Osteoblast (primary cell): ENCODE results near the gene GRIK4. TPM values are rescaled to one million over a fixed set of nuclear protein-coding genes. Genes with fewer than 3 reads are reported as not detected.

Source experiments
- DNase-seq: peaks from one replicate; pipeline ENCODE4 v3.0.0; 2011; ENCODE audit warnings: low spot score, mixed read lengths; ENCODE audit not compliant: insufficient read length; ENCODE audit errors: missing footprints
- H2AFZ ChIP-seq: 2 replicates; pipeline ENCODE4 v1.6.0; 2011; ENCODE audit warnings: mild to moderate bottlenecking, low read length
- H3K27ac ChIP-seq: 2 replicates; pipeline ENCODE4 v1.5.1; 2011; ENCODE audit warnings: mild to moderate bottlenecking, low read depth, low read length, moderate library complexity
- H3K27me3 ChIP-seq: 2 replicates; pipeline ENCODE4 v1.6.0; 2012; ENCODE audit warnings: mild to moderate bottlenecking, control low read depth, inconsistent platforms, low read length, moderate library complexity; ENCODE audit not compliant: insufficient read depth
- H3K36me3 ChIP-seq: 2 replicates; pipeline ENCODE4 v1.5.1; 2011; ENCODE audit warnings: mild to moderate bottlenecking, low read length, control low read depth, moderate library complexity; ENCODE audit not compliant: insufficient read depth
- H3K4me1 ChIP-seq: 2 replicates; pipeline ENCODE4 v1.5.1; 2011; ENCODE audit warnings: mild to moderate bottlenecking, low read length, control low read depth, moderate library complexity; ENCODE audit not compliant: insufficient read depth
- H3K4me2 ChIP-seq: 2 replicates; pipeline ENCODE4 v1.6.0; 2011; ENCODE audit warnings: mild to moderate bottlenecking, low read length; ENCODE audit not compliant: insufficient read depth
- H3K4me3 ChIP-seq: fragments of 200-600 bp; sonication (generic); 3 replicates; pipeline ENCODE4 v1.5.1; 2012; ENCODE audit warnings: mild to moderate bottlenecking, low read length, inconsistent platforms; ENCODE audit not compliant: insufficient read depth
- H3K79me2 ChIP-seq: 2 replicates; pipeline ENCODE4 v1.6.0; 2012; ENCODE audit warnings: mild to moderate bottlenecking, low read length, control low read depth, inconsistent platforms; ENCODE audit not compliant: insufficient read depth
- H3K9me3 ChIP-seq: 2 replicates; pipeline ENCODE4 v1.5.1; 2011; ENCODE audit warnings: low read depth, low read length, control low read depth
- H4K20me1 ChIP-seq: 2 replicates; pipeline ENCODE4 v1.6.0; 2012; ENCODE audit warnings: mild to moderate bottlenecking, low read length, control low read depth; ENCODE audit not compliant: insufficient read depth
- CTCF ChIP-seq: IDR thresholded peaks from 2 replicates; pipeline ENCODE4 v1.5.1; 2011; ENCODE audit warnings: mild to moderate bottlenecking, low read depth, low read length, moderate library complexity; ENCODE audit errors: extremely low read depth
- total RNA-seq: library from RNA; depleted of rRNA; stranded (reverse); fragments of >200 nt; gene quantifications from 2 replicates; pipeline ENCODE4 v1.2.3, GENCODE V29; 2012

Gene GRIK4
- total RNA-seq, 1 donor = under 0.01 TPM

- Histone ChIP-seq H3K4me1 (no peaks in the 10 kb centered on the region), H2AFZ (no peak overlapping the region), H4K20me1 (no peaks in the 10 kb centered on the region), H3K36me3 (no peaks in the 10 kb centered on the region), H3K4me3 (no peak overlapping the region), H3K27me3 (peaks cover 9% of the 10 kb centered on the region), H3K79me2 (no peaks in the 10 kb centered on the region), H3K9me3 (no peaks in the 10 kb centered on the region), H3K4me2 (no peak overlapping the region), H3K27ac (no peak overlapping the region)
- no peak for TF ChIP-seq CTCF
- DNase-seq = no peak
Observed at GRCh38 chr11:120676991-120677390, 165.4 kb downstream of the GRIK4 start.

DNA sequence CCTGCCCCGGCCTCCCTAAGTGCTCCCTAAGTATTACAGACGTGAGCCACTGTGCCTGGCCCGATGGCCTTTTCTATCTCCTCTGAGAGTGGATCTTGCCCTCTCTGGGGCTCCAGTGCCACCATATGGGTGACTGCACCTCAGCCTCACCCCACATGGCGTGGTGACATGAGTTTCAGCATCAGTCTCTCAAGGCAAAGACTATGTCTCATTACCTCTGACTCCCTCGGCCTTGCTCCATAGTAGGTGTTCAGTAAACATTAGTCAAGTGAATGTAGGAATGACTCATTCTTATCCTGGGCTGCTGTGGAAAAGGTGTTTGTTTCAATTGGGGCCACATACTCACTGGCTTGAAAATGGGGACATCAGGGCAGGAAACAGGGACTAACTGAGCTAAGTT, 168.8 kb downstream of the GRIK4 start:
- no peaks in the 10 kb centered on the region for H3K9me3 ChIP-seq
- H3K4me3 ChIP-seq = no peak overlapping the region
- H3K36me3 ChIP-seq = no peaks in the 10 kb centered on the region
- H3K4me1 ChIP-seq = no peaks in the 10 kb centered on the region
- DNase-seq = no peak
- H3K4me2 ChIP-seq = no peak overlapping the region
- TF ChIP-seq CTCF = no peak
- peaks cover 6% of the 10 kb centered on the region for H3K27me3 ChIP-seq
- H4K20me1 ChIP-seq = no peaks in the 10 kb centered on the region
- H3K79me2 ChIP-seq = no peaks in the 10 kb centered on the region
- H3K27ac ChIP-seq = no peak overlapping the region
- H2AFZ ChIP-seq = no peak overlapping the region

- peaks cover 11% of the 10 kb centered on the region for H3K27me3 ChIP-seq
- no peak for TF ChIP-seq CTCF
- no peaks in the 10 kb centered on the region for H3K79me2 ChIP-seq
- H3K4me3 ChIP-seq = no peak overlapping the region
- no peak overlapping the region for H3K4me2 ChIP-seq
- no peaks in the 10 kb centered on the region for H3K9me3 ChIP-seq
- no peaks in the 10 kb centered on the region for H3K4me1 ChIP-seq
- H3K27ac ChIP-seq = no peak overlapping the region
- no peaks in the 10 kb centered on the region for H3K36me3 ChIP-seq
- no peaks in the 10 kb centered on the region for H4K20me1 ChIP-seq
- no peak overlapping the region for H2AFZ ChIP-seq
- DNase-seq = no peak
Observed at GRCh38 chr11:120681434-120682331, 170.1 kb downstream of the GRIK4 start.

DNA sequence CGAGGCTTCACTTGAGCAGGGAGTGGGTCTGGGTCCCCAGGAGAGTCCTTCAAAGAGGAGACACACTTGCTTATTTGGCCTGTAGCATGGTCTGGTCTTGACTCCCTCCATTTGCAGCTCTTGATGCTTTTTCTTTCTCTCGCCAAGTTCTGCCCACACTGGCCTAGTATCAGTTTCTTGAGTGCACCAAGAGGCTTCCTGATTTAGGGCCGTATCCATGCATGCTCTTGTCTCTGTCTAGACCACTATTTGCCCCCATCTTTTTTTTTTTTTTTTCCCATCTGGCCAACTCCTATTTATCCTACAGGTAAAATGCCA, 170.7 kb downstream of the GRIK4 start:
- H3K4me2 ChIP-seq = no peak overlapping the region
- peak; percentile 79 for DNase-seq
- no peak overlapping the region for H3K4me3 ChIP-seq
- no peaks in the 10 kb centered on the region for H3K9me3 ChIP-seq
- TF ChIP-seq CTCF = no peak
- no peaks in the 10 kb centered on the region for H3K79me2 ChIP-seq
- peaks cover 7% of the 10 kb centered on the region for H3K27me3 ChIP-seq
- H3K4me1 ChIP-seq = no peaks in the 10 kb centered on the region
- no peaks in the 10 kb centered on the region for H3K36me3 ChIP-seq
- no peak overlapping the region for H3K27ac ChIP-seq
- no peaks in the 10 kb centered on the region for H4K20me1 ChIP-seq
- H2AFZ ChIP-seq = no peak overlapping the region
